ENCODE measurements around the gene HEXA. TPM values are rescaled to one million over a fixed set of nuclear protein-coding genes. Genes with fewer than 3 reads are reported as not detected.

The HEXA gene
- total and polyA plus RNA-seq, 2 of the 8 experiments (the other 6 are each of a cell fraction or from before 2014, with no cell fraction given) = 52.5 to 73.7 TPM

DNA sequence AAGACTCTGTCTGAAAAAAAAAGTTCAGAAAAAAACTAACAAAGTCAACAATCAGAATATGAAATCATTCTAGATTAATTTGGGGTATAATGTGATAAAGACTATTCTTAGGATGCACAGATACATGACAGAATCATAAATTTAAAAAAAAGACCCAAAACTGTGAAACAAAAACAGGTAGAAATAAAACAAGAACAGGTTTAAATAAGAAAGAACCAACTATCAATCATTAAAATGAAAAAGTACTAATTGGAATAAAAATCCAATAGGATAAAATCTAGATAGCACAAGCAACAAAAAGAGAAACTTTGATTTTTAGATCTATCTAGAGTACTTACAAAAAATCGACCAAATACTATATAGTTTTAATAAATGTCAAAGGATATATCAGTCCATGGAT is 35.7 kb upstream of the HEXA start (continued):
- TF ChIP-seq, protein P1, sequence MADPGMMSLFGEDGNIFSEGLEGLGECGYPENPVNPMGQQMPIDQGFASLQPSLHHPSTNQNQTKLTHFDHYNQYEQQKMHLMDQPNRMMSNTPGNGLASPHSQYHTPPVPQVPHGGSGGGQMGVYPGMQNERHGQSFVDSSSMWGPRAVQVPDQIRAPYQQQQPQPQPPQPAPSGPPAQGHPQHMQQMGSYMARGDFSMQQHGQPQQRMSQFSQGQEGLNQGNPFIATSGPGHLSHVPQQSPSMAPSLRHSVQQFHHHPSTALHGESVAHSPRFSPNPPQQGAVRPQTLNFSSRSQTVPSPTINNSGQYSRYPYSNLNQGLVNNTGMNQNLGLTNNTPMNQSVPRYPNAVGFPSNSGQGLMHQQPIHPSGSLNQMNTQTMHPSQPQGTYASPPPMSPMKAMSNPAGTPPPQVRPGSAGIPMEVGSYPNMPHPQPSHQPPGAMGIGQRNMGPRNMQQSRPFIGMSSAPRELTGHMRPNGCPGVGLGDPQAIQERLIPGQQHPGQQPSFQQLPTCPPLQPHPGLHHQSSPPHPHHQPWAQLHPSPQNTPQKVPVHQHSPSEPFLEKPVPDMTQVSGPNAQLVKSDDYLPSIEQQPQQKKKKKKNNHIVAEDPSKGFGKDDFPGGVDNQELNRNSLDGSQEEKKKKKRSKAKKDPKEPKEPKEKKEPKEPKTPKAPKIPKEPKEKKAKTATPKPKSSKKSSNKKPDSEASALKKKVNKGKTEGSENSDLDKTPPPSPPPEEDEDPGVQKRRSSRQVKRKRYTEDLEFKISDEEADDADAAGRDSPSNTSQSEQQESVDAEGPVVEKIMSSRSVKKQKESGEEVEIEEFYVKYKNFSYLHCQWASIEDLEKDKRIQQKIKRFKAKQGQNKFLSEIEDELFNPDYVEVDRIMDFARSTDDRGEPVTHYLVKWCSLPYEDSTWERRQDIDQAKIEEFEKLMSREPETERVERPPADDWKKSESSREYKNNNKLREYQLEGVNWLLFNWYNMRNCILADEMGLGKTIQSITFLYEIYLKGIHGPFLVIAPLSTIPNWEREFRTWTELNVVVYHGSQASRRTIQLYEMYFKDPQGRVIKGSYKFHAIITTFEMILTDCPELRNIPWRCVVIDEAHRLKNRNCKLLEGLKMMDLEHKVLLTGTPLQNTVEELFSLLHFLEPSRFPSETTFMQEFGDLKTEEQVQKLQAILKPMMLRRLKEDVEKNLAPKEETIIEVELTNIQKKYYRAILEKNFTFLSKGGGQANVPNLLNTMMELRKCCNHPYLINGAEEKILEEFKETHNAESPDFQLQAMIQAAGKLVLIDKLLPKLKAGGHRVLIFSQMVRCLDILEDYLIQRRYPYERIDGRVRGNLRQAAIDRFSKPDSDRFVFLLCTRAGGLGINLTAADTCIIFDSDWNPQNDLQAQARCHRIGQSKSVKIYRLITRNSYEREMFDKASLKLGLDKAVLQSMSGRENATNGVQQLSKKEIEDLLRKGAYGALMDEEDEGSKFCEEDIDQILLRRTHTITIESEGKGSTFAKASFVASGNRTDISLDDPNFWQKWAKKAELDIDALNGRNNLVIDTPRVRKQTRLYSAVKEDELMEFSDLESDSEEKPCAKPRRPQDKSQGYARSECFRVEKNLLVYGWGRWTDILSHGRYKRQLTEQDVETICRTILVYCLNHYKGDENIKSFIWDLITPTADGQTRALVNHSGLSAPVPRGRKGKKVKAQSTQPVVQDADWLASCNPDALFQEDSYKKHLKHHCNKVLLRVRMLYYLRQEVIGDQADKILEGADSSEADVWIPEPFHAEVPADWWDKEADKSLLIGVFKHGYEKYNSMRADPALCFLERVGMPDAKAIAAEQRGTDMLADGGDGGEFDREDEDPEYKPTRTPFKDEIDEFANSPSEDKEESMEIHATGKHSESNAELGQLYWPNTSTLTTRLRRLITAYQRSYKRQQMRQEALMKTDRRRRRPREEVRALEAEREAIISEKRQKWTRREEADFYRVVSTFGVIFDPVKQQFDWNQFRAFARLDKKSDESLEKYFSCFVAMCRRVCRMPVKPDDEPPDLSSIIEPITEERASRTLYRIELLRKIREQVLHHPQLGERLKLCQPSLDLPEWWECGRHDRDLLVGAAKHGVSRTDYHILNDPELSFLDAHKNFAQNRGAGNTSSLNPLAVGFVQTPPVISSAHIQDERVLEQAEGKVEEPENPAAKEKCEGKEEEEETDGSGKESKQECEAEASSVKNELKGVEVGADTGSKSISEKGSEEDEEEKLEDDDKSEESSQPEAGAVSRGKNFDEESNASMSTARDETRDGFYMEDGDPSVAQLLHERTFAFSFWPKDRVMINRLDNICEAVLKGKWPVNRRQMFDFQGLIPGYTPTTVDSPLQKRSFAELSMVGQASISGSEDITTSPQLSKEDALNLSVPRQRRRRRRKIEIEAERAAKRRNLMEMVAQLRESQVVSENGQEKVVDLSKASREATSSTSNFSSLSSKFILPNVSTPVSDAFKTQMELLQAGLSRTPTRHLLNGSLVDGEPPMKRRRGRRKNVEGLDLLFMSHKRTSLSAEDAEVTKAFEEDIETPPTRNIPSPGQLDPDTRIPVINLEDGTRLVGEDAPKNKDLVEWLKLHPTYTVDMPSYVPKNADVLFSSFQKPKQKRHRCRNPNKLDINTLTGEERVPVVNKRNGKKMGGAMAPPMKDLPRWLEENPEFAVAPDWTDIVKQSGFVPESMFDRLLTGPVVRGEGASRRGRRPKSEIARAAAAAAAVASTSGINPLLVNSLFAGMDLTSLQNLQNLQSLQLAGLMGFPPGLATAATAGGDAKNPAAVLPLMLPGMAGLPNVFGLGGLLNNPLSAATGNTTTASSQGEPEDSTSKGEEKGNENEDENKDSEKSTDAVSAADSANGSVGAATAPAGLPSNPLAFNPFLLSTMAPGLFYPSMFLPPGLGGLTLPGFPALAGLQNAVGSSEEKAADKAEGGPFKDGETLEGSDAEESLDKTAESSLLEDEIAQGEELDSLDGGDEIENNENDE (IDR thresholded peaks at IDR 0.05; ENCODE audit: insufficient replicate concordance, low read length) = no peak
- no peak for TF ChIP-seq HDAC2 (IDR thresholded peaks at IDR 0.05; ENCODE audit: borderline replicate concordance in 1 of 2, low read depth in 2 of 2, low read length in 2 of 2)
- TF ChIP-seq, protein P2, sequence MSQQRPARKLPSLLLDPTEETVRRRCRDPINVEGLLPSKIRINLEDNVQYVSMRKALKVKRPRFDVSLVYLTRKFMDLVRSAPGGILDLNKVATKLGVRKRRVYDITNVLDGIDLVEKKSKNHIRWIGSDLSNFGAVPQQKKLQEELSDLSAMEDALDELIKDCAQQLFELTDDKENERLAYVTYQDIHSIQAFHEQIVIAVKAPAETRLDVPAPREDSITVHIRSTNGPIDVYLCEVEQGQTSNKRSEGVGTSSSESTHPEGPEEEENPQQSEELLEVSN (IDR thresholded peaks at IDR 0.05) = no peak
- TF ChIP-seq CBX8 (IDR thresholded peaks at IDR 0.05; ENCODE audit: borderline replicate concordance, low read depth, low read length) = no peak
- no peak for TF ChIP-seq SP1 (IDR thresholded peaks at IDR 0.05; ENCODE audit: low read depth, low read length)
- no peak for TF ChIP-seq RXRA (IDR thresholded peaks at IDR 0.05; ENCODE audit: insufficient read depth, low read depth, low read length)
- no peak for TF ChIP-seq CHD2 (IDR thresholded peaks at IDR 0.05; ENCODE audit: low read length)
- TF ChIP-seq CTBP2 (IDR thresholded peaks at IDR 0.05; ENCODE audit: borderline replicate concordance, insufficient read depth, insufficient read length, low read length) = no peak
- no peak for TF ChIP-seq SRF (IDR thresholded peaks at IDR 0.05; ENCODE audit: low read depth, low read length)
- no peak for TF ChIP-seq BCL11A (IDR thresholded peaks at IDR 0.05; ENCODE audit: low read depth in 2 of 2, low read length in 2 of 2)
- TF ChIP-seq ZNF274 (IDR thresholded peaks at IDR 0.05; ENCODE audit: borderline replicate concordance, extremely low read depth, low read length) = no peak
- no peak for TF ChIP-seq POLR2A (IDR thresholded peaks at IDR 0.05; ENCODE audit: control extremely low read depth in 1 of 2, low read depth in 2 of 2, low read length in 2 of 2)
